T-helper 9 cell (primary cell): ENCODE results near the gene IGLL5.
"Not testable (repeated sequence)": the region's sequence is repeated elsewhere in the genome, so short reads cannot be mapped to it uniquely, and the experiment has no call there.

Experiments used
- DNase-seq: peaks from one replicate; pipeline ENCODE4 v3.0.0-alpha.2; 2020

The IGLL5 gene

GRCh38 chr22:22916952-22917290 lies 29.3 kb downstream of the IGLL5 start:
- DNase-seq, result no peak

- no peak for DNase-seq
Measured at GRCh38 chr22:22917377-22917776, 29.8 kb downstream of the IGLL5 start.

- DNase-seq, result no peak
Measured at GRCh38 chr22:22918297-22918965, 30.8 kb downstream of the IGLL5 start.

- no peak for DNase-seq
Measured at GRCh38 chr22:22919041-22919440, 31.4 kb downstream of the IGLL5 start.

GRCh38 chr22:22920104-22920654 lies 32.6 kb downstream of the IGLL5 start:
- DNase-seq, result no peak

- DNase-seq, result no peak
Measured at GRCh38 chr22:22920910-22921550, 33.4 kb downstream of the IGLL5 start.

- no peak for DNase-seq
Measured at GRCh38 chr22:22921575-22921974, 34.0 kb downstream of the IGLL5 start.

GRCh38 chr22:22922092-22922953 lies 34.7 kb downstream of the IGLL5 start:
- DNase-seq, result not testable (repeated sequence)

- DNase-seq, result no peak
Measured at GRCh38 chr22:22922954-22923319, 35.3 kb downstream of the IGLL5 start.

- DNase-seq, result no peak
Measured at GRCh38 chr22:22923379-22923778, 35.8 kb downstream of the IGLL5 start.

GRCh38 chr22:22923930-22924329 lies 36.3 kb downstream of the IGLL5 start:
- no peak for DNase-seq

- no peak for DNase-seq
Measured at GRCh38 chr22:22924369-22925145, 36.9 kb downstream of the IGLL5 start.

GRCh38 chr22:22925146-22925804 lies 37.7 kb downstream of the IGLL5 start:
- DNase-seq, result no peak

- no peak for DNase-seq
Measured at GRCh38 chr22:22925805-22926369, 38.3 kb downstream of the IGLL5 start.

GRCh38 chr22:22926370-22927195 lies 39.0 kb downstream of the IGLL5 start:
- no peak for DNase-seq

- no peak for DNase-seq
Measured at GRCh38 chr22:22927196-22927887, 39.7 kb downstream of the IGLL5 start.

- DNase-seq, result no peak
Measured at GRCh38 chr22:22927888-22928665, 40.5 kb downstream of the IGLL5 start.

- peak; percentile 12 for DNase-seq
Measured at GRCh38 chr22:22928666-22929380, 41.2 kb downstream of the IGLL5 start.
